SK-N-MC (cell line): Measurements from ENCODE around the gene OR51E1.

ENCODE experiments used
- FOXP2 ChIP-seq: optimal IDR thresholded peaks from 2 replicates; pipeline ENCODE3; 2011; ENCODE audit warnings: mild to moderate bottlenecking, moderate library complexity; ENCODE audit not compliant: insufficient read depth; ENCODE audit errors: extremely low read length, control extremely low read depth
- POLR2AphosphoS5 ChIP-seq: IDR thresholded peaks from 2 replicates; pipeline ENCODE4 v1.6.1; 2012; ENCODE audit warnings: mild to moderate bottlenecking, low read depth, low read length, borderline replicate concordance

GRCh38 chr11:4607096-4607495, 36.7 kb upstream of the OR51E1 start:
- TF ChIP-seq POLR2AphosphoS5, result no peak
- no peak for TF ChIP-seq FOXP2
